GM18498 (cell line): ENCODE data around the gene ENDOV.

ENCODE experiments used
- ATAC-seq: cut with Tn5 transposase; IDR thresholded peaks from one replicate; pipeline ENCODE4 v1.9.1; 2021; ENCODE audit warnings: mild to moderate bottlenecking, moderate library complexity; ENCODE audit not compliant: unreplicated experiment

The ENDOV gene

DNA sequence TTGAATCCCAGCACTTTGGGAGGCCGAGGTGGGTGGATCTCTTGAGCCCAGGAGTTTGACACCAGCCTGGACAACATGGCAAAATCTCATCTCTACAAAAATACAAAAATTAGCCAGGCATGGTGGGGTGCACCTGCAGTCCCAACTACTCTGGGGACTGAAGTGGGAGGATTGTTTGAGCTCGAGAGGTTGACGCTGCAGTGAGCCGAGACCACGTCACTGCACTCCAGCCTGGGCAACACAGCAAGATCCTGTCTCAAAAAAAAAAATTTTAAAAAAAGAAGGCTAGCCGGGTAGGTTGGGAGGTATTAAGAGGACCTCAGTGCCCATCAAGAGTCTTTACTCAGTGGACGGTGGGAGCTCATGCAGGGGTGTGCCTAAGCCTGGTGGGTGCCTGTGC, 65.3 kb downstream of the ENDOV start:
- ATAC-seq, result no peak

DNA sequence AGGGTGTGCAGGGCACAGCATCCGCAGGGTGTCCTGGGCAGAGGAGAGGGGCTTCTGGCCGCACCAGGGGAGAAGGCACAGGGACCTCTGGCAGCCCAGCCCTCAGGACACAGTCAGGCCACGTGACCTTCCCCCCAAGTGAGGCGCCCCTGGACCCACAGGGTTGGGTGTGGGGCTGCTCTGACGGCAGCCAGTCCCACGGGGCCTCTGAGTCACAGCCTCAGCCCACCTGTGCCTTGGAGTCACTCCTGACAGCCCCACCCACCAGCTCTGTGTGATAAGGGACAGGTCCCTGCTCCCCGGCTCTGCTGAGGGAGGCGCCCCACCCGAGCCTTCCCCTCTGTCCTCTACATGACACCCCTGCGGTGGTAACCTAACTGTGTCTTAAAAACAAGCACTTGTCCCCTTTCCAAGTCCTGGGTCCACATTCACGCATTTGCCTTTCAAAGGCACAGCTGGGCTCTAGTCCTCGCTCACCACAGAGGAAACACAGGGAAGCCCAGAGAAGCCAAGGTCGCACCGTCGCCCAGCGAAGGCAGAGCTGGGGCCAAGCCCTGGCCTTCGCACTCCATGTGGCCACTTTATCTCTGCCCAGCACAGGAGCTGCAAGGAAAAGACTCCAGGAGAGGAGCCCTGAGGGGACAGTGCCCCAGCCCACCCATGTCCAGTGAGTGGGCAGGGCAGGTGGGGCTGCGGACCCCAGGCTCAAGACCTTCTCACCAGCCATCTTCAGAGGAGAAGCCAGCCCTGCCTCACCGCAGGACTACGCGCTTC, 66.5 kb downstream of the ENDOV start:
- ATAC-seq, result no peak

DNA sequence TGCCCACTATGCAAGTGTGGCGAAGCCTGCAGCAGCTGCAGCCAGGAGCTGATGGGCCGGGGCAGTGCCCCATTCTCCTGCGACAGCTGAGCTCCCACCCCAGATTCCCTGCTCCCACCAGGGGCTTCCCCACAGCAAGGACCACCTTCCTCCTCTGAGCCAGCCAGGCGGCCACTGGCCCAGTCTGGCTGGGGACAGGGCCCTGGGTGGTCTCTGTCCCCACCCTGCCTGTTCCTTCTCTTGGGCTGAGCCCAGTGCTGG, 67.0 kb downstream of the ENDOV start:
- no peak for ATAC-seq

DNA sequence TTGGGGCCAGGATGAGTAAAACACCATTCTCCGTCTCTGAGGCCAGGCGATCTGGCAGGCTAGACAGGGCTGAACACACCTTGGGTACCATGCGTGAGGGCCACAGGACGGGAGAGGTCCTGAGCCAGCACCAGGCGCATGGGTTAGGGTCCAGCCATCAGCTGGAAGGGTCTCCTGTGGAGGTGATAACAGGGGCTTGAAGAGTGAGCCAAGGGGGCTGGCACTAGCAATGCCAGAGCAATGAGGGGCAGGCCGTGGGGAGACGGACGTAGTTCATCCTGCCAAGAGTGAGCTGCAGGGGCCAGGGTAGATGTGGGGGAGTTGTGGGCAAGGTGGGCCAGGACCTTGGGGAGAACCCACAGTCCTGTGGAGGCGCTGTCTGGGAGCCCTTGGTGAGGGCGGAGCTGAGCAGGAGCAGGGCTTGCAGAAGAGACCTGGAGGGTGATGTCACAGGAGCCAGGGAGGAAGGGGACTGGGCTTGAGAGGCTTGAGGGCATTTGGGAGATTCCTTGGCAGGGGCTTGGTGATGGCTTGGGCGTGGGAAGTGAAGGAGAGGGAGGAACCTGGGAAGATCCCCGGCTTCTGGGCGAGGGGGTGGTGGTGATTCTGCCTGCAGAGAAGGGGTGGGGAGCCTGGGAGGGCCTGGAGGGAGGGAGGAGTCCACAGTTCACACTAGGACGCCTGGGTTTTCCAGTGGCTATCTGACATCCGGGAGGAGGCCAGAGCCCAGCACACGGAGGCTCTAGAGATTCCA, 67.8 kb downstream of the ENDOV start:
- ATAC-seq, result no peak

DNA sequence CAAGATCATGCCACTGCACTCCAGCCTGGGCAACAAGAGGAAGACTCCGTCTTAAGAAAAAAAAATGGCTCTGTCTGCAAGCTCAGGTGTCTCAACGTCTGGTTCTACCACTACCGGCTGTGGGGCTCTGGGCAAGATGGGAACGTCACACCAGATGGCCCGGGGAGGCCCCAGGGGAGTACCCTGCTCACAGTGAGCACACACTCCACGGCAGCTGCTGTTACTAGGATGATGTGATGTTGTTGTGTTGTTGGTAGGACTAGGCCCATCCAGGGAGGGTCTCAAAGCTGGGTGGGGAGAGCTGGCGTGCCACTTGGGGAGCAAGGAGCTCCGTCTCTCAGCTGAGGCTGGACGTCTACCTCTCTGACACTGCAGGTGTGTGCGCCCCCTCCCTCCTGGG, 70.9 kb downstream of the ENDOV start:
- no peak for ATAC-seq

DNA sequence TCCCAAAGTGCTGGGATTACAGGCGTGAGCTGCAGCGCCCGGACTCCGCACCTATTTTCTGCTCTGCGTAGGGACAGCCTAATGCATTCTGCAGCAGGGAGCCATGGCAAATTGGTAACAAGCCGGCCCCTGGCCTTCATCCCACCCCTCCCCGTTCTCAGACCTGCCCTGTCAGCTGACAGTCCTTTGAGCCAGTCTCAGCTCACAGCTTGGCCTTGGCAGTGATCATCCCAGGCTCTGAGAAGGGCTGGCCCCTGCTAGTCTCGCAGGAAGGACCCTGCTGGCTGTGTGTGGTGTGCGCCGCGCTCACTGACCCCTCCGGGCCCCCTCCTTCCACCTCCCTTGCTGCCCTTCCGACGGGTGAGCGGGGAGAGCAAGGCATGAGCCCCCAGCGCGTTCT, 71.7 kb downstream of the ENDOV start:
- ATAC-seq, result no peak

DNA sequence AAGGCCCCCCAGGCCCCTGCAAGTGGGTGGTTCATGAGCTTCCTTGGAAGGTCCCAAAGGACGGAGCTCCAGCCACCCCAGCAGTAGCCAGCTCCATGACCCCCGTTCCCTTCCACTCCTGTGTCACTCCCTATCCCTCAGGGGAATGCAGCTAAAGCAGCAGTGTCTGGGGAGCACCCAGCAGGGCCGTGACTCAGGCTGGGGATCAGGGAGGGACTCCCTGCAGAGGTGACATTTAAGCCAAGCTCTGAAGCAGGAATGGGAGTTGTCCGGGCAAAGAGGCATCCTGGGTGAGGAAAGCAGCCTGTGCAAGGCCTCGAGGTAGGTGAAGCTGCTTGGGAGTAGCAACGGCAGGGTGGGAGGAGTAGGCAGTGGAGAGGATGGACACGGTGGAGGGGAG, 72.5 kb downstream of the ENDOV start:
- no peak for ATAC-seq
